ENCODE data around the gene HRAS. TPM values are rescaled to one million over a fixed set of nuclear protein-coding genes. Genes with fewer than 3 reads are reported as not detected.
"Not testable (repeated sequence)": the region's sequence is repeated elsewhere in the genome, so short reads cannot be mapped to it uniquely, and the experiment has no call there.

HRAS gene
- total RNA-seq, 1 donor from 2014 or later = 57.0 TPM

- intact Hi-C loops (cut with micrococcal nuclease) = not testable (repeated sequence)
Measured at GRCh38 chr11:516918-517685, 18.3 kb downstream of the HRAS start.

- intact Hi-C loops (cut with micrococcal nuclease) = no loop called here
Measured at GRCh38 chr11:516400-516799, 19.0 kb downstream of the HRAS start.

GRCh38 chr11:515131-515530 is 20.2 kb downstream of the HRAS start:
- intact Hi-C loops (cut with micrococcal nuclease) = no loop called here

GRCh38 chr11:514606-515005 is 20.8 kb downstream of the HRAS start:
- intact Hi-C loops (cut with micrococcal nuclease) = no loop called here

GRCh38 chr11:512761-513595 is 22.4 kb downstream of the HRAS start:
- intact Hi-C loops (cut with micrococcal nuclease) = no loop called here

GRCh38 chr11:508956-509355 is 26.4 kb downstream of the HRAS start:
- intact Hi-C loops (cut with micrococcal nuclease) = no loop called here

GRCh38 chr11:507727-508515 is 27.5 kb downstream of the HRAS start:
- intact Hi-C loops (cut with micrococcal nuclease) = loop anchor here (1.0 to 2.0 kb wide), 14 partner anchors 10 to 1893 kb away; partner anchors contain the start of genes BET1L, DEAF1, HRAS and PHRF1

GRCh38 chr11:506995-507726 is 28.2 kb downstream of the HRAS start, which contains the start of gene RNH1:
TSS of gene RNH1 (minus strand) at chr11:507242. CDS start at chr11:502162, 5,080 bp downstream.
- intact Hi-C loops (cut with micrococcal nuclease) = loop anchor here (1.0 to 2.0 kb wide), 17 partner anchors 11 to 1894 kb away; partner anchors contain the start of genes BET1L, DEAF1, HRAS and LMNTD2

- intact Hi-C loops (cut with micrococcal nuclease) = loop anchor here (1.0 to 2.0 kb wide), 7 partner anchors 54 to 1894 kb away; partner anchors contain the start of genes DEAF1, LMNTD2, RASSF7 and TMEM80
Measured at GRCh38 chr11:506238-506994, 29.0 kb downstream of the HRAS start.

GRCh38 chr11:504994-505344 is 30.4 kb downstream of the HRAS start:
- intact Hi-C loops (cut with micrococcal nuclease) = no loop called here

GRCh38 chr11:504053-504993 is 31.1 kb downstream of the HRAS start:
- intact Hi-C loops (cut with micrococcal nuclease) = no loop called here

GRCh38 chr11:503179-503981 is 32.0 kb downstream of the HRAS start:
- intact Hi-C loops (cut with micrococcal nuclease) = no loop called here

GRCh38 chr11:502288-503178 is 32.8 kb downstream of the HRAS start:
- intact Hi-C loops (cut with micrococcal nuclease) = no loop called here

GRCh38 chr11:501683-502287 is 33.6 kb downstream of the HRAS start:
- intact Hi-C loops (cut with micrococcal nuclease) = no loop called here

- intact Hi-C loops (cut with micrococcal nuclease) = no loop called here
Measured at GRCh38 chr11:501001-501682, 34.2 kb downstream of the HRAS start.
